Fibroblast of skin of left quadriceps (primary cell): ENCODE data around the gene SDC3.

Experiments used
- DNase-seq, 2 experiments: peaks; one replicate each; pipeline ENCODE4 v3.0.0-alpha.2; 2013; ENCODE audit warnings: low read depth in 2 of 2

SDC3 gene

DNA sequence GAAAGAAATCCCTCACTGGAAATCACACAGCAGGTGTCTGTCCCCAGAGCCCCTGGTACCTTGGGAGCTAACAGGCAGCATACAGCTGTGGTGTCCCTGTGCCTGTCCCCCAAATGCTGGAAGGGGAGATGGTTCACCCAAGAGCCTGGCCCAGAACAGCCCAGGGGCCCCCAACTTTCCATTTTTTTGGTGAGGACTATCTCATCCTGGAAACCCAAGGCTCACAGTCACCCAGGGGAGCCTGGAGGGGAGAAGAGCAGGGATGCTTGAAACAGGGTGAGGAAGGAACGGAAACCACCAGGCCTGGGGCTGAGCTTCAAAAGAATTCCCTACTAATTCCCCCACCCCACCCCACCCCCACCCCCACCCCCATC is 3.6 kb downstream of the SDC3 start:
- no peak for DNase-seq

DNA sequence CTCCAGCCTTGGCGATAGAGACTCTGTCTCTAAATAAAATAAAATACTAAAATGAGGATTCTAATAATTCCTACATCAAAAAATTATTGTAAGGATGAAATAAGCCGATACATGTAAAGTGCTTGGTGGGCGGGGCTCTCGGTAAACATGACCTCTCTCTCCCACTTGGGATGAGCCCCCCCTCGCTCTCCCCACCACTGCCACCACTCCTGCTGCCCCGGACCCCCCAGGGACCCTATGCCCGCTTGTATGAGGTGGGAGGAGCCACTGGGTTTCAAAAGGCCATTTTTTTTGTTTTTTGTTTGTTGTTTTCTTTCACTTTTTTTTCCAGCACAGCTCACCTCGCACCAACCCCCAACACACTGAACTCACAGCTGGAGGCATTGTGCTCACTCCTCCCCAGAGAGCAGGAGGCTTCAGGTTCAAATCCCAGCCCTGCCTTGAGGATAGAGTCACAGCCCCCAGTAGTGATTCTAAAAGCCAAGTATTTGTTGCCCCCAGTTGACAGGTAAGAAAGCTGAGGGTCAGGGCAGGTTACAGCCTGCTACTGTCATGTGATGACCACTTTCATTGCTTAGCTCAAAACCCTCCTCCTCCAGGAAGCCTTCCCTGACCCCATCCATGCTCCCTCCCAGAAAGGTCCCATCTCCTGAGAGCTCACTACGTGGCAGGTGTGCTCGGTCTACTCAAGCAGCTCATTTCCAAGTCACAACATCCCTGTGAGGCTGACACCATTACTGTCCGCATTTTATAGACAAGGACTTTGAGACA is 4.2 kb downstream of the SDC3 start:
- no peak for DNase-seq

DNA sequence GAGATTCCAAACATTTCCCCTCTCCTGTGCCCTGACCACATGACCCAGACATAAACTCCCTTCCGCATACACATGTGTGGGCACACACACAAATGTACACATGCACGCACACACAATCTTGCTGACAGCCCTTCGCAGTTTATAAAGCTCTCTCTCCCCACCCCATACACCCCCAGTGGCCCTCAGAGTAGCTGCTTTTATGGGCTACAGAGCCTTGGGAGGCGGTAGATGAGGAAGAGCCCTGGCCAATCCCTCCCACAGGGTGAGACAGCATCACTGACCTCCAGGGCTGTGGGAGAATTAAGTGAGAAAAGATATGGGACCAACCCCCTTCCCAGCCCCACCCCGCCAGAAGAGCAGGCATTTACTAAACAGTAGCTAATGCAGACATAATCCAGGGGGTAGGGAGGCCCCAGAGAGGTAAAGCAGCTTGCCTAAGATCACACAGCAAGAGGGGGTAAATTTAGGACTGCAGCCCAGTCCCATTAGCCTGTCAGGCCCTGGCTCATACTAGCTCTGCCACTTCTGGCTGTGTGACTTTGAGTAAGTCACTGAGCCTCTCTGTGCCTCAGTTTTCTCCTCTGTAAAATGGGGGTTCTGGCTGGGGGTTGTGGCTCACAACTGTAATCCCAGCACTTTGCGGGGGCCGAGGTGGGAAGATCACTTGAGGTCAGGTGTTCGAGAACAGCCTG is 5.1 kb downstream of the SDC3 start:
- no peak for DNase-seq

DNA sequence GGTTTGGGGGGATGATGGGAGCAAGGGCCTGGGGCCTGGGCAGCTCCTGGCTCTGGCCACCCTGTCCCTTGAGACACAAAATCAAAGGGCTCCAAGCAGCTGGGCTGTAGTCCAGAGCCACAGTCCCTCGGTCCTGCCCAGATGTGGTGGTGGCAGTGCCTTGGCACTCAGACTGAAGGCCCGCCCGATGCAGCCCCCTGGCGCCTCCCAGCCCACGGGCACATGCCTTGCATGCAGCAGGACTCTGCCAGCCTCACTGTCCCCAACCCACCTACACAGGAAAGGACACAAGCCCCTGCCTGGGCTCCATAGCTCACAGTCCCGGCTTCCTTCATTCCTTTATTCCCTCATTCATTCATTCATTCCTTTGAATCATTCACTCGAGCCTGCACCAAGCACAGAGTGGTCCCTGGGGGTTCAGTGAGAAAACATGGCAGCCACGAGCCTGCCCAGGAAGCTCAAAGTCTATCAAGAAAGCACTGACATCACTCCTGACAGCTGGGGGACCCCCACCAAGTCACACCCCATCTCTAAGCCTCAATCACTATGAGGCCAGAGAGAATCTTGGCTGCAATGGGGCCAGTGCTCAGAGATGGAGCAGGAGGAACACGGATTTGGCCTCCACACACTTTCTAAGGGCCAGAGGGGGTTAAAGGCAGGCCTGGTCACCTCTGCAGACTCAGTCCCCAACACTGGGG is 5.8 kb downstream of the SDC3 start:
- no peak for DNase-seq

DNA sequence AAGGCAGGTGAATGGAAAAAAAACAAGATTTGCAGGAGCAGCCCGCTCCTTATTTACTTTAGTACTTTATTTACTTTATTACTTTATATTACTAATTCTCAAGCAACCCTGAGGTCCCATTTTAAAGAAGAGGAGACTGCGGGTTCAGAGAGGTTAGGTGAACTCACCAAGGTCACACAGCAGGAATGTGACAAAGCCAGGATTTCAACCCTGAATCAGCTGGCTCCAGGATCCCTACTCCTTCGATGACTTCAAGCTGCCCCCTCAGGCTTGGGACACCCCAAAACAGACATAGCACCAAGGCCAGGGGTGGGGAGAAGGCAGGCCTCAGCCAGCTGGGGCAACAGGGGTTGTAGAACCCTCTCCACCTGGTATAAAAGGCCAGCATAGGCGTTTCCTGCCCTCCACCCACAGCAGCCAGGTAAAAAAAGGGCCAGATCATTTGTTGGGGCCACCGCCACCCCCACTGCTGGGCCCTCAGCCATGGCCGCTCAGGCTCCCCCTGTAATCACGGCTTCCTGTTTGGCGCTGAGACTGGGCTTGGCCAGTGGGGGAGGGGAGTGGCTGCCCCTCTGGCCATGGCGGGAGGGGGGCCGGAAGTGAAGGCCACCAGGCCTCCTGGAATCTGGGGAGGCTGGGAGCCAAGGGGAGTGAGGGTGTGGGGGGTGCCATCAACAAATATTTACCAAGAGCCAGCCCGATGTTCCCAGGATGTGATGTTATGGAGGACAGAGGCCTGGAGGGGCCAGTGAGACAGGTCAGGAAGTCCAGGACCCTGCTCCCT is 6.6 kb downstream of the SDC3 start:
- no peak for DNase-seq

DNA sequence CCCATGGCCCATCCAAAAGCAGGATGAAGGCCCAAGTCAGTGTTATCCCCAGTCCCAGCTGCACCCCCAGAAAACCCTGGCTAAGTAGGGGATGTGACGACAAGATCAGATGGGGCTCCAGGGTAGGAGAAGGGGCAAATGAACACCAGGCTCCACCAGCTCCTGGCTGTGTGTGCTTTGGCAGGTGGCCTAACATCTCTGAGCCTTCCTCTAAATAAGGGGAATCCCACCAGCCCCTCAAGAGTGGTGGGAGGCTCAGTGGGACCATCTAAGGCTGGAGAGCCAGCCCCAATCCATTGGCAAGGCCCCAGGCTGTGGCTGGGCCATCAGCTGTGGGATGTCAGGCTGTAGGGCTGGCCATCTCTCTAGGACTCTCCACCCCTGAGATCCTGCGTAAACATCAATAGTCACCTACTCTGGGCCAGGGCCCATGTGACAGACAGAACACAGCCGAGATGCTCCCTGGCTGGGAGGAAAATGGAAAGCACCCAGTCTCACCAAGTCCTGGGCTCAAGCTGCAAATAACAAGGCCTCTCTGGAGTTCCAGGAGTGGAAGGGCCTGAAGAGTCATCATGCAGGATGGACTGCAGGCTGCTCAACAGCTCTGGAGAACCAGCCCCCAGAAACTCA is 7.5 kb downstream of the SDC3 start:
- DNase-seq: no peak

DNA sequence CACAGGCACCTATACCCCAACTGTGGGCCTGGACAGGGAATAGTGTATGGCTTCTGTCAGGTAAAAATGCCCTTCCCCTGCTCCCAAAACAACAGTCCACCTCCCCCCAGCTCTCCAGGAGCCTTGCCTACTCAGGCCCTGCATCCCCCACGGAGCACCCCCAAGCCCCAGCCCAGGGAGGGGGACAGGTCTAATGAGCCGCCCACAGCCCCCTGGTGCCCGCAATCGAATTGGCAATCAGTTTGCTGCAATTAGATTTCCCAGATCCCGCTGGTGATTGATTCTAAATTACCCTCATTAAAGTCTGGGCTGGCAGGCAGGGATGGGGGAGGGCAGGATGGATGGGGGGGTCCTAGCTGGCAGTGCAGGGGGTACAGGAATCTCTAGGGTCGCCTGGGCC is 8.1 kb downstream of the SDC3 start:
- DNase-seq: no peak

DNA sequence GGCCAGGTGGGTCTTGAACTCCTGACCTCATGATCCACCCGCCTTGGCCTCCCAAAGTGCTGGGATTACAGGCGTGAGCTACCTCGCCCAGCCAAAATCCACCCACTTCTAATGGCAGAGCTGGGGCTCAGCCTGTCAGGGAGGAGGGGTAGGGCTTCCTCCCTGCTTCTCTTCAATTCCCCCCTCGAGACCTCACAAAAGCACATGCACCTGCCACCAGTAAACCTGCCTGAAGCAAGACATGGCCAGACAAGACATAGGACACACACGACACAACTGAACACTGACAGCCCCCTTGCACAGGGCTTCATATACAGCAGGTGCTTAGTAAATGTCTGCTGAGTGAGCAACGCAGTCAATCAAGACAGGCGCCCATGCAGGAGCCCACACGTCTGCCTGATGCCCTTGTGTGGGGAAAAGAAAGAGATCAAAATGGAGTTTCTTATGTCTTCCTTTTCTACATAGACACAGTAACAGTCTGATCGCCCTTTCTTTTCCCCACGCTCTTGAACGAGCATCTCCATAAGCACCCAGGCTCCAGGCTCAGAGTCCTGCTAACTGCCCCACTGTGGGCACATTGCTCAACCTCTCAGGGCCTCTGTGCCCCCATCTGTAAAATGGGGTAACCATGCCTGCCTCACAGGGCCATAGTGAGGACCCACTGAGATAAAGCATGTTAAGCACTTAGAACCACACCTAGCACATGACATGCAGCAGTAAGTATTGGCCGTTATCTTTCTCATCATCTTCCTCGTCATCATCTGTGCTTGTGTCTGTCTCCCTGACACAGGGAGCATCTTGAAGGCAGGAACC is 8.8 kb downstream of the SDC3 start:
- no peak for DNase-seq

DNA sequence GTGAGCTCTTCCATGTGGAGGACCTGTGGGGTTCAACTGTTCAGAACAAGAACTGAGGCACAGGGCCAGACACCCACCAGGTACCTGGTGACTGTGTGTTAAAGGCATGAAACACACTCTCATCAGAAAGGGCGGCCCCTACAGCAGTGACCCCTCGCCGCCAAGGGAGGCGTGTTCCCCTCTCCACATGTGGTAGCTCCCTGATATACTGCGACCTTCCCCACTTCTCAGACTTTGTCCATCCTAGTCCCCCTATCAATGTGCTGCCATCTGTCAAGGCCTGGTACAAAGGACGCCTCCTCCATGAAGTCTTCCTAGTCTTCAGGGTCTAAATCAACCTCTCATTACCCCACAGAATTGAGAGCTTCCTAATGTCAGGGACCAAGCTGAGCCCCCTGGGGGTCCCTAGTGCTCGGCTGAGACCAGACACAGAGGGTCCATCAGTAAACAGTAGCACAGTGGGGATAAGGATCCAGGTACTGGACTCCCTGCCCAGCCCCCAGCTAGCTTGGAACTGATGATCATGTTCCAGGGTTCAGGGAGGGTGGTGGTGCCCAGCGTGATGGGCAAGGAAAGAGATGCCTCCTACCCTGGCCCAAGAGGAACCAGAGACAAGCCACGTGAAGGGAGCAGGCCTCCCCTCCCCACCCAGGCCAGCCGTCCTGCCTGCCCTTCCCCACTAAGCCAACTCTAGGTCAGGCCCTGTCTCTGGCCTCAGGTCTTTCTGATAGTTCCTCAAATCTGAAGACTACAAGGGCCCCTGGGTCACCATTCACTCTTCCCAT is 10.3 kb downstream of the SDC3 start:
- no peak for DNase-seq

DNA sequence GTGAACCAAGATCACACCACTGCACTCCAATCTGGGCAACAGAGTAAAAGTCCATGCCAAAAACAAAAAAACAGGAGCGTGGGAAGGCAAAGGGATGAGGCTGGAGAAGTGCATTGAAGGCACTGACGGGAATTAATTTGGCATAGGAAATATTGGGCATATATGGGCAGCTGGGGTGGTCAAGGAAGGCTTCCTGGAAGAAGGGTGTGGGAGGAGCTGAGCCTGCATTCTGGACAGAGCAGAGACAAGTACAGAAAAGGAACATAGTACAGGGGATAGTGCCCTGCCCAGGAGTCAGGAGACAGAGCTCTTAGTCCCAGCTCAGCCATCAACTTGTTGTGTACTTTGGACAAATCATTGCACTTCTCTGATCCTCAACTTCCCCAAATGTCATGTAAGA is 11.7 kb downstream of the SDC3 start:
- no peak for DNase-seq

DNA sequence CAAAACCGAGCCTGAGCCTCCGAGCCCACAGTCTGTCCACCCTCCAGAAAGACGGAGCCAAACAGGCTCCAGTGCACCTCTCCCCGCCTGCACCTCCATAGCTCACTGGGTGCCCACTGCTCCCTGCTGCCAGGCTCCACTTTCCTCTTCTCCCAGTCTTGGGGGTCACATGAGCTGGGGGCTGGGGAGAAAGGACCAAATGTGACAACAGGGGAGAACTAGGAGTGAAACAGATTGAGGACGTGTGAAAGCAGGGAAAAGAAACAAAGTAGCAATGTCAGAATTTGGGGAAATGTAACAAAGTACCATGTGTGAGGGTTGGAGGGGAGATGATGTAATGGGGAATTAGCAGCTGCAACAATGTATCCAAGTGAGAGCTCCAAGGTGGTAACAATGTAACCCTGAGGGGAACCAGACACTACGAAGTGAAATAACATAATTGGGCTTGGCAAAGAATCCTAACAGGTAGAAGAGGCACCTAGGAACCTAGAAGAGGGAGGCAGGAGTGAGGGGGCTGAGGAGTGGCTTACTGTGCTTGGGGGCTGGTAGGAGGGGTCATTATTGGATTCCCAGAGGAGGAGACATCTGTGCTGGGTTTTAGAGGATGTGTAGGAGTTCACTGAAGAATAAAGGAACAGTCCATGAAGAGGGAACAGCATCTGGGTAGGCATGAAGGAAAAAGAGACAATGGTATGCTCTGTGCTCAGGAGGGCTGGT is 12.5 kb downstream of the SDC3 start:
- DNase-seq: peak in 1 of 2 experiments; percentile 18

DNA sequence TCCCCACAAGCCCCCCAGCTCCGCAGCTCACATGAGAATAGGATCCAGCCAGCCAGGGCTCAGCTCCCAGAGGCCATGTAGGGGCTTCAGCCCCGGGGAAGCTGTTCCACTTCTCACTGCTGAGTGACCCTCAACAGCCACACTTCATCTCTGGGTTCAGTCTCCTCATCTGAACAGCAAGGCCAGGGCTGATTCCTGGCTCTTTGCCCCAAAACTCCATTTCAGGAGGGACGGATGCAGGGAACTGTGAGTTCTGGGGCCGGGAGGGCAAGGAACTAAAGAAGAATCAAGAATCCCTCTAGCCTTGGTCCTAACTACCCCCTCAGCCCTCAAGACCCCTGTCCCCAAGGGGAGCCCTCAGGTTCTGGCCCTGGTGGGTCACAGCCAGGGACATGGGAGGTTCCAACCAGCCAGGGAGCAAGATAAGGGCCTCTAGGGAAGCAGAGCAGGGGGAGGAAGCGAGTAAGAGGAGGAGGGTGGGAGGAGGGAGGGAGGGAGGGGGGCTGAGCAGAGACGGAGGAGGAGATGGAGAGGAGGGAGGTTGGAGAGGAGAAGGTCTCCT is 13.1 kb downstream of the SDC3 start:
- DNase-seq: no peak

DNA sequence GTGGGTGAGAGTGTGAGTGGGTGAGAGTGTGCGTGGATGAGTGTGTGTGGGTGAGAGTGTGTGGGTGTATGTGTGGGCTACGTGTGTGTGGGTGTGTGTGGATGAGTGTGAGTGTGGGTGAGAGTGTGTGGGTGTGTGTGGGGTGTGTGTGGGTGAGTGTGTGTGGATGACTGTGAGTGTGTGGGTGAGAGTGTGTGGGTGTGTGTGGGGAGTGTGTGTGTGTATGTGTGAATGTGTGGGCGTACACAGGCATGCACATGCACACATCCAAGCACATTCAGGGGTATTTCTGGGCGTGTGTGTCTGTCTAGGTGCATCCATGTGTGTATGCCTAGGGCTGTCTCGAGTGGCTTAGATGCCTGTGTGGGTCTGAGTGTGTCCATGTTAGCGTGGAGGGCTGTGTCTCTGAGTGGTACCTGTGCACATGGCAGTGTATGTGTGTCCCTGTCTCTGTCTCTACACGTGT is 14.0 kb downstream of the SDC3 start:
- no peak for DNase-seq

DNA sequence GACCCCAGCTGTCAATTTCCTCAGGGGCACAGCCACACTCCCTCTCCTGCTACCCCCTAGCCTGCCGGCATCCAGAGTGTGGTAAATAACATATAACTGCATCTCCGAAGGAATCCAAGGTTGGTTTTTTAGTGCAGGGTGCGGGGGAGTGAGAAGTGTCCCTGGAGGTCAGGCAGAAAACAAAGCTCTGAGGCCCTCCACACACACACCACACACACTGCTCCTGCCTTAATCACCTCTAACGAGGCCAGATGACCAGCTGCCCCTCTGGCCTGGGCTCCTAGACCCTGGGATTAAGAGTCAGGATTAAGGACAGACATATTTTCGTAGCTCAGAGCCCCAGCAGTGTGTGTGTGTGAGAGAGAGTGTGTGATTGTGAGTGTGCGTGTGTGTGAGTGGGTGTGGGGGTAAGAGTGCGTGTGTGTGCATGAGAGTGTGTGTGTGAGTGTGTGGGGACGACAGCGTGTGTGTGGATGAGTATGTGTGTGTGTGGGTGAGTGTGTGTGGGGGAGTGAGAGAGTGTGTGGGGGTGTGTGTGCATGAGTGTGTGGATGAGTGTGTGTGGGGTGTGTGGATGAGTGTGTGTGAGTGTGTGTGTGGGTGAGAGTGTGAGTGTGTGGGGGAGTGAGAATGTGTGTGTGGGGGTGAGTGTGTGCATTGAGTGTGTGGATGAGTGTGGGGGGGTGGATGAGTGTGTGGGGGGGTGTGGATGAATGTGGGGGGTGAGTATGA is 14.6 kb downstream of the SDC3 start:
- no peak for DNase-seq

DNA sequence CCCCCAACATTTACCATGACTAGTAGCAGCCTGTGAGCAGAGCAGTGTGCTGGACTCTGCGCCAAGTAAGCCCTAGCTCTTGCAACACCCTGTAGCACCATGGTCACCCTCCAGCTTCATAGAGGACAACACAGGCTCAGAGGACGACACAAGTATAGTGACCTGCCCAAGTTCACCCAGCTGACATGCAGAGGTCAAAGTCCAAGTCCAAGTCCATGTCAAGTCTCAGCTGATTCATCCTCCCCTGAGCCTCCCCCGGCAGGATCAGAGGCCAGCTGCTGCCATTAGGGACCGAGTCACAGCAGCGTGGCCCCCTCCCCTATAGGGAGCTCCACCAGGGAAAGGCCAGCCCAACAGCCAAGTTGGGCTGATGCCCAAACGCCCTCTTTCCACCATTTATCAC is 15.9 kb downstream of the SDC3 start:
- no peak for DNase-seq

DNA sequence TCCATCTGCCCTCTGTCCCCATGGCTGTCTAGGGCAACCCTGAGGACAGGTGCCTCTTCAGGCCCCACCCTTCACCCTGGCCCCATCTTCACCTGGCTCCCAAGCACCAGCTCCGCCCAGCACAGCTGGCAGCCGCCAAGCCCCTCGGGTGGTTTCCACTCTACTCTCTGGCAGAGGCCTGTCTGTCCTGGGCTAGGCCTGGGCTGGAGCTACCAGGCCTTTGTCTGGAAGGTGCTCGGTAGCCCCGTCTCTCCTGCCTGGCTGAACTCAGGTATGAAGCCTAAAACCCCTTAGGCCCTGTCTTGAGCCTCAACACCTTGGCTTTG is 17.4 kb downstream of the SDC3 start:
- no peak for DNase-seq

DNA sequence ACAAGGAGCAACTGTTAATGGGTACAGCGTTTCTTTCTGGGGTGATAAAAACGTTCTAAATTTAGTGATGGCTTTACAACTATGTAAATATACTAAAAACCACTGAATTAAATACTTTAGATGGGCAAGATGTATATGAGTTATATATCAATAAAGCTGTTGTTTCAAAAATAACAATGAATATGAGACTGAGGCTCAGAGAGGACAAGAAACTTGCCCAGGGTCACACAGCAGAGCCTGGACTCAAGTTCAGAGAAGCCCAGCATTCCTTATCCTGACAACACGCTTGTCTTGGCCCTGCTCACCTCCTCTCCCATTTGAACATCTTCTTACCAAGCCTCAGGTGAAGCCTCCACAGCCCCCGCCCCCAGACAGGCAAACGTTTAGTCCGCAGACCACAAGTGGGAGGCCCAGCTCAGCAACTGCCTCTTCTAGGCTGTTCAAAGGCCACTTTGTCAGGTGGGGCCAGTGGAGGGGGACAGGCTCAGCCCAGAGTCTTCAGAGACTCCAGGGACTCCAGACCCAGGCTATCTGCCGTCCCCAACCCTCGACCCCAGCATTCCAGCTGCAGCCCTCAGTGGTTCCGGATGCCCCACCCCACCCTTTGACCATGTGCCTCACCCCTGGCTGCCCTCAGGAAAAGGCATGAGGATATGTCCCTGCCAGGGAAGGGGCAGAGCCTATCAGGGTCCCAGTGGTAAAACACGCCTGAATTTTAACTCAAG is 17.9 kb downstream of the SDC3 start:
- no peak for DNase-seq

DNA sequence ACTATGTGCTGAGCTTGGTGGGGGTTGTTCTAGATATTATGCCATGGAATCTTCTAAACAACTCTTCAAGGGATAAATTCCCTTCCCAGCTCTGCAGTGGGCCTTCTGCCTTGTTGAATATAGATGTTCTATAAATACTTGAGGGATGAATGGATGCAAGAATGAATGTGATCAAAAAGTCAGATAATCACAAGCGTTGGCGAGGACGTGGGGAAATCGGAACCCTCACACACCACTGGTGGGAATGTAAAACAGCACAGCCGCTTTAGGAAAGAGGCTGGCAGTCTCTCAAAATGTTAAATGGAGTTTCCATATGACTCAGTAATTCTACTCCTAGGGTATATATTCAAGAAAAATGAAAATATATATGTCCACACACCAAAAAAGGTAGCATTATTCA is 19.0 kb downstream of the SDC3 start:
- DNase-seq: peak in 1 of 2 experiments; percentile 21
